NCI-H146 (cell line): Measurements from ENCODE around the gene COA1.
A peak's percentile ranks its signal among the peaks of the same experiment; 100 is the strongest.
"Not testable (repeated sequence)": the region's sequence is repeated elsewhere in the genome, so short reads cannot be mapped to it uniquely, and the experiment has no call there.

Experiments used
- DNase-seq: peaks from one replicate; lab custom pipeline; 2025; lab: John Stamatoyannopoulos, UW

Gene COA1

DNA sequence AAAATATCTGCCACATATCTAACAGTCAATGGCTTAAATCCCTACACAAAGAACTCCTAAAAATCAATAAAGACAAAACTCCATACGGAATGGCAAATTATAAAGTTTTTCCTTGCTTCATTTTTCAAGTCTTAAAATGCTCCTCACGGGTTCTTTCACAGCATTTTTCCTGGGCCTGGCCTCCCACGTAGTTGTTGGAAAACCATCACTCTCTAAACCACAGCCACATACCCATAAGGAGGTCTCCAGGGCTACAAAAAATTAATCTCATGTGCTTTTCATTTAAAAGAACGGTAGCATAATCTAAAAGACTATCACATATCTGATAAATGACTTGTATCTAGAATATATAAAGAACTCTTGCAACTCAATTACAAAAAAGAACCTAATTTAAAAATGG is 2.9 kb downstream of the COA1 start:
- no peak for DNase-seq

DNA sequence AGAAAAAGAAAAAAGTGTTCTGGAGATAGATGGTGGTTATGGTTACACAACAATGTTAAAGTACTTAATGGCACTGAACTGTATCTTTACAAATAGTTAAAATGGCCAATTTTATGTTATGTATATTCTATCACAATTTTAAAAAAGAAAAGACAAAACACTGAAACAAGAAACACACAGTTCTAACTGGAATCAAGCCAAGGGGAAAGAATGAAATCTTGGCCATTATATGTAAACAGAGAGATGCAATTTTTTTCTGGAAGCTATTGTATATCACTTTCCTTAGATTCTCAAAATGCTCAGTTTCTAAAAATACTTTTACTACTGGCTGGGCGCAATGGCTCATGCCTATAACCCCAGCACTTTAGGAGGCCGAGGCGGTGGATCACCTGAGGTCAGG is 4.1 kb downstream of the COA1 start:
- no peak for DNase-seq

DNA sequence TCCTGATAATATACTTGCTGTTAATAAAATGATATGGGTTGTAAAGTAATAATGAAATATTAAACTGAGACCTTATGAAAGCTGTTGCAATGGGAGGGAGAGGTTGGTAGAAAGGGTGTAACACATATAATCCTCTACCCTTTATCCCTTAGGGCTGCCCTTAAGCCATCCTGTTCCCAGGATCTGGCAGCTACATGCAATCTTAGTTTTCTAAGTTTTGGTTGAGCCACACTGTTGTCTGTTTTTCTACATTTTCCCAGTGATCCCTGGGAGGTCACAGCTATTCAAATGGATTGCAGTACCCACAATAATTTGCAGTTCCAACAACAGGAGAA is 6.3 kb downstream of the COA1 start:
- no peak for DNase-seq

DNA sequence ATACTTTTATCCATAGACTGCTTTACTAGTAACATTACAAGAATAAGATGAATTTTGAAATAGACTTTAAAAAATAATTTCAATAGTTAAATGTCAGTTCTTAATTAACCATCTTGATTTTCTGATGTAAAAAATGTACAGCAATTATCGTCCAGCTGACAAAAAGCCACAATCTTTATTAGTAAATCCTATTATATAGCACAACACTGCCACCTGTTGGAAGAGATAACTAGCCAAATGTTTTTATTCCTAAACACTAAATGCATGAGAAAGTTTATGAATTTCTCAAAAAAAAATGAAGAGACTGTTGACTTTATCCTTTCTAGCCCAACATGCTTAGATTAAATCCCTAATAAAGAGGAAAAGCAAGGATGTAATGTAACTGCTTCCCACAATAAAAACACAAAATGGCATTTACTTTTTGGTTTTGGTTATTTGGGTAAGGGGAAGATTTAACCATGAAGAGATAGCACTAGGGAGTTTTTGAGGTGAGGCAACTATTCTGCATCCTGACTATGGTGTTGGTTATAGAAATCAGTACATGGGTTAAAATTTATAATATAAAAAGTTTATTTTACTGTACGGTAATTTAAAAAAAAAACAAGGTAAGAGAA is 8.0 kb downstream of the COA1 start:
- DNase-seq = peak; percentile 36

DNA sequence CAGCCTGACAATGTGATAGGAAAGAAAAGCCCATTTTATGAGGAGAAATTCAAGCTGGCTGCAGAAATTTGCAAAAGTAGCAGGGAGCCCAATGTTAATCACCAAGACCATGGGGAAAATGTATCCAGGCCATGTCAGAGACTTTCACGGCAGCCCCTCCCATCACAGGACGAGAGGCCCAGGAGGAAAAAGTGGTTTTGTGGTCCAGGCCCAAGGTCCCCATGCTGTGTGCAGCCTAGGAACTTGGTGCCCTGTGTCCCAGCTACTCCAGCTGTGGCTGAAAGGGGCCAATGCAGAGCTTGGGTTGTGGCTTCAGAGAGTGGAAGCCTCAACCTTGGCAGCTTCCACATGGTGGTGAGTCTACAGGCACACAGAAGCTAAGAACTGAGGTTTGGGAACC is 12.7 kb downstream of the COA1 start:
- no peak for DNase-seq

DNA sequence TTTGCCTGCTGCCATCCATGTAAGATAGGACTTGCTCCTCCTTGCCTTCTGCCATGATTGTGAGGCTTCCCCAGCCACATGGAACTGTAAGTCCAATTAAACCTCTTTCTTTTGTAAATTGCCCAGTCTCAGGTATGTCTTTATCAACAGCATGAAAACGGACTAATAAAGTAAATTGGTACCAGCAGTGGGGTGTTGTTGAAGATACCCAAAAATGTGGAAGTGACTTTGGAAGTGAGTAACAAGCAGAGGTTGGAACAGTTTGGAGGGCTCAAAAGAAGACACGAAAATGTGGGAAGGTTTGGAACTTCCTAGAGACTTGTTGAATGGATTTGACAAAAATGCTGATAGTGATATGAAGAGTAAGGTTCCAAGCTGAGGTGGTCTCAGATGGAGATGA is 13.4 kb downstream of the COA1 start:
- DNase-seq = not testable (repeated sequence)

DNA sequence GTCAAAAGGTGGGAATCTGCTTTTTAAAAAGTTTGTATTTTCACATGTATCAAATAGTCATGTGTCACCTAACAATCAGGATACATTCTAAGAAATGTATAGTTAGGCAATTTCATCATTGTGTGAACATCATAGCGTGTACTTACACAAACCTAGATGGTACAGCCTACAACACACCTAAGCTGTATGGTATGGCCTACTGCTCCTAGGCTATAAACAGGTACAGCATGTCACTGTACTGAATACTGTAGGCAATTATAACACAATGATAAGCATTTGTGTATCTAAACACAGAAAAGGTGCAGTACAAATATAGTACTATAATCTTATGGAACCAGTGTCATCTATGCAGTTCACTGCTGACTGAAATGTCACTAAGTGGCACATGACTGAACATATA is 17.8 kb downstream of the COA1 start:
- no peak for DNase-seq

DNA sequence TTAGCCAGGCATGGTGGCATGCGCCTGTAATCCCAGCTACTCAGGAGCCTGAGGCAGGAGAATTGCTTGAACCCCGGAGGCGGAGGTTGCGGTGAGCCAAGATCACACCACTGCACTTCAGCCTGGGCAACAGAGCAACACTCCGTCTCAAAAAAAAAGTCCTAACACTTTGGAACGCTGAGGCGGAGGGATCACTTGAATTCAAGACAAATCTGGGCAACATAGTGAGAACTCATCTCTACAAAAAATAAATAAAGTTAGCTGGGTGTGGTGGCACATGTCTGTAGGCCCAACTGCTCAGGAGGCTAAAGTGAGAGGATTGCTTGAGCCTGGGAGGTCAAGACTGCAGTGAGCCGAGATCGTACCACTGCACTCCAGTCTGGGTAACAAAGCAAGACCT is 21.3 kb downstream of the COA1 start:
- DNase-seq = not testable (repeated sequence)

DNA sequence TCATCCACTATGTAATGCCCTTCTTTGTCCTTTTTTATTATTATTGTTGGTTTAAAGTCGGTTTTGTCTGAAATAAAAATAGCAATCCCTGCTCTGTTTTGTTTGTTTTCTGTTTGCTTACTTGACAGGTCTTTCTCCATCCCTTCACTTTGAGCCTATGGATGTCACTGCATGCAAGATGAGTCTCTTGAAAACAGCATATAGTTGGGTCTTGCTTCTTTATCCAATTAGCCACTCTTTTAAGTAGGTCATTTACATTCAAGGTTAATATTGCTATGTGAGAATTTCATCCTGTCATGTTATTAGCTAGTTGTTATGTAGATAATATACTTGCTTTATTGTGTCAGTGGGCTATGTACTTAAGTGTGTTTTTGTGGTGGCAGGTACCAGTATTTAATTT is 25.8 kb downstream of the COA1 start:
- DNase-seq = no peak

DNA sequence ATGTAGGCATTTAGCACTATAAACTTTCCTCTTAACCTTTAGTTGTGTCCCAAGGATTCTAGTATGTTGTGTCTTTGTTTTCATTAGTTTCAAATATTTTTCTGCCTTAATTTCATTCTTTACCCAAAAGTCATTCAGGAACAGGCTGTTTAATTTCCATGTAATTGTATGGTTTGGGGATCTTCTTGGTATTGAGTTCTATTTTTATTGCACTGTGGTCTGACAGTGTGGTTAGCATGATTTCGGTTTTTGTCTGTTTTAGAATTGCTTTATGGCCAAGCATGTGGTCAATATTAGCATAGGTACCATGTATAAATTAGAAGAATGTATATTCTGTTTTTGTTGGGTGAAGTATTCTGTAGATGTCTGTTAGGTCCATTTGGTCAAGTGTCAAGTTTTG is 26.3 kb downstream of the COA1 start:
- no peak for DNase-seq

DNA sequence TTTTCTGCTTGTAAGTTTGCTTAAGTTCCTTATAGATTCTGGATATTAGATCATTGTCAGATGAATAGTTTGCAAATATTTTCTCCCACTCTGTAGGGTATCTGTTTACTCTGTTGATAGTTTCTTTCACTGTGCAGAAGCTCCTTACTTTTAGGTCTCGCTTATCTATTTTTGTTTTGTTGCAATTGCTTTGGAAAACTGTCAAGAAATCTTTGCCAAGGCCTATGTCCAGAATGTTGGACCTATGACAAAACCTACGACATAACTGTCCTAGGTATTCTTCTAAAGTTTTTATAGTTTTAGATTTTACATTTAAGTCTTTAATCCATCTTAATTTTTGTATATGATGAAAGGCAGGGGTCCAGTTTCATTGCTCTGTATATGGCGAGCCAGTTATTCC is 27.4 kb downstream of the COA1 start:
- DNase-seq = no peak

DNA sequence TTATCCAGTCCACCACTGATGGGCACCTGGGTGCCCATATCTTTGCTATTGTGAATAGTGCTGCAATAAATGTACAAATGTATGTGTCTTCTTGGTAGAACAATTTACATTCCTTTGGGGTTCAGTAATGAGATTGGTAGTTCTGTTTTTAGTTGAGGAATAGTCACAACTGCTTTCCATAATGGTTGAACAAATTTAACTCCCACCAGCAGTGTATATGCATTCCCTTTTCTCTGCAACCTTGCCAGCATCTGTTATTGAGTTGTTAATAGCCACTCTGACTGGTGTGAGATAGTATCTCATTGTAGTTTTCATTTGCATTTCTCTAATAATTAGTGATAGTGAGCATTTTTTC is 27.8 kb downstream of the COA1 start:
- no peak for DNase-seq

DNA sequence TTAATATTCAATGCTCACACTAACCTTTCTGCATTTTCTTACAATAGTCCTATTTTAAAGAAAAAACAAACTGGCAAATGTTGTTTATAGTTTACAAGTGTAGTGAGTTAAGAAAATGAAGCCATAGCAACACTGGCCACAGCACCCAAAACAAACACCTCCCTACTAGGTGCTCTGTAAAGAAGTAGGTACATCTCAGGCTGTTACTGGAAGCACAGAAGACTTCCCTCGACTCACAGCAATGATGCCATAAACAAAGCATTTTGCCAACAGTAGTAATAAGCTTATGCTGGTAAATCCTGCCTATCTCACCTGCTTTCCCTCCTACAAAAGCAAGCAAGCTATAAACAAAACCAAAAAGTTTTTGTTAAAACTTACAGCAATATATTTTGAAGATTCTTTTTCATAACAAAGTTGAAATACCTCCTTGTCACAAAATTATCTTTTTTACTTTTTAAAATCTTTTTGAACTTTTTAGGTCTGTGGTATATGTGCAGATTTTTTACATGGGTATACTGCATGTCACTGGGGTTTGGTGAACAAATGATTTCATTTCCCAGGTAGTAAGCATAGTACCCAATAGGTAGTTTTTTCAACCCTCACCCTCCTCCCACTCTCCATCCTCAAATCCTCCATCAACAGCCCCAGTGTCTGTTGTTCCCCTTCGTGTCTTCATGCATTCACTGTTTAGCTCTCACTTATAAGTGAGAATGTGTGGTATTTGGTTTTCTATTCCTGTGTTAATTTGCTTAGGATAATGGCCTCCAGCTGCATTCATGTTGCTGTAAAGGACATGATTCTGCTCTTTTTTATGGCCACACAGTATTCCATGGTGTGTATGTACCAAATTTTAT is 28.4 kb downstream of the COA1 start:
- DNase-seq = no peak

DNA sequence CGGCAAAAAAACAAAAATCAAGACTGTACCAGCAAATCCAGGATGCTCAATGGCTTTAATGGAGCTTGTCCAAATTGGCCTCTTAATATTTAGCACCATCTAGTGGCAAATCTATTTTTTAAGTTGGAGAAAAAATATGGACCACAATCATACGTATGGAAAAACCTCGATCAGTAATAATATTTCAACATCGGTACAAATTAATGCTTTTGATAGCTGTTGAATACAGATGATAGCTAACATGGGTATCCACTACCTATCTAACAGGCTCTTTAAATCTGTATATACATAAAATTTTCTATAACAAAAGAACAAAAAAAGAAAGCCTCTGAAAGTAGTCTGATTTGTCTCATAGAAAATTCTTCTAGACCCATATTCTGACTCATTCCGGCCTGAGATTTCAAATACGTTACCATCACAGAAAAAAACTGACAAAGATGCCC is 29.2 kb downstream of the COA1 start:
- peak; percentile 36 for DNase-seq

DNA sequence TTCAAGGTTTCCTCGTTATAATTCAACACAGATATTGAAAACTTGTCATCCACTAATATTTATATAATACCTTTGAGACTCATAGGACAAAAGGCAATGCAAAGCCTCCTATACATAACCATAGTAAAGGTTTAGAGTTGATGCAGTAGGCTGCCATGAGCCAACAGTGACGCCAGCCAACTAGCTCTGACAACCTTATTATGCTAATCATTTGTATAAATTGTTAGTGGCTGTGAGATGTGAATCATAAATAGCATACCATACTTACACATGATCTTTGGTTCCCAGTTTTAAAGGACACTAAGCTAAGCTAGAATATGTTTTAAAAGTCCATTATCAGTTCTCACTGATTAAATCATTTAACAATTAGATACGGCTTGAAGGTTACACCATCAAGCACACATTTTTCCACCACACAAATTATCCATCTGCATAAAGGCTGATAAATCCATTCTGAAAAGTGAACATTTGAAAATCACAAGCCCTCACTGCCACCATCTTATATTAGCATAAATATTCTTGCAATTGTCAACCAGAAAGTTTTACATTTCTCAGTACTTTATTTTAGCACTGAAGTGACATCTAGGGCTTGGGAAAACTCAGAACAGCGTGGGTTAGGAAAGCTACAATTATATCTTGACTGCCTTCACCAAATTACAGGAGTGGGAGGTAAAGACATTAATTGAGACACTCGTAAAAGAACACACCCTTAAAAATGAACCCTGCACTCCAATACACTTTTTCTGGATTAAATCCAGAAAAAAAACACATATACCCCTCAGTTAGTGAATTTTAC is 30.7 kb downstream of the COA1 start:
- DNase-seq = no peak

DNA sequence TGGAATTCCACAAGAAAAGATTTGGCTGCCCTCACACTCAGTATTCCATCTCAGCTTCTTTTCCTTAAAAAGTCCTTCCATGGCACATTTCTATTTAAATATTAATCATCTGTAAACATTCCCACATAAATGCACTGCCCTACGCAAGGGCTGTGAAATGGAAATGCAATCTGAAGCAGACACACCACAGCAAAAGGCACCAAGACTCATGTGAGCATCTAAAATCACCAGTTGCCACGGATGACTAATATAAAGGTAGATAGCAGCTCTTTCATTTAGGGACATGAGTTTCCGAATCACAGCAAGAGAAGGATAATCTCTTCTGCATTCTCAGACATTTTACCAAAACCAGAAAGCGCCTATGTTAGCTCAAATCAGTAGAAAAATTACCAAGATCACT is 31.6 kb downstream of the COA1 start:
- no peak for DNase-seq

DNA sequence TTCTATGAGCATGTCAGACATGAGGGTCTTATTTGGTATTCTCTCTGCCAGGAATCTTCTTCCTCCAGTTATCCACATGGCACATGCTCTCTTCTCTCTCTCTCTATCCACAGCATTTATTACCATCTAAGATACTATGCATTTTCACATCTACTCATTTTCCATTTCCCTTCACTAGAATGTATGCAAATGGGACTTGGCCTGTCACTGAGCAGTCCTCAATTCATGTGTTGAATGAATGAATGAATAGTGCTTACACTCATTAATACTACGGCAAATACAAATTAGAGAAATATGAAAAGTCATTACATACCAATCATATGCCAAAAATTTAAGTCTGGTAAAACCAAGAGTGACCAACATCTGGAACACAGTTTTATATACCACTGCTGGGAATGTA is 34.0 kb downstream of the COA1 start:
- no peak for DNase-seq

DNA sequence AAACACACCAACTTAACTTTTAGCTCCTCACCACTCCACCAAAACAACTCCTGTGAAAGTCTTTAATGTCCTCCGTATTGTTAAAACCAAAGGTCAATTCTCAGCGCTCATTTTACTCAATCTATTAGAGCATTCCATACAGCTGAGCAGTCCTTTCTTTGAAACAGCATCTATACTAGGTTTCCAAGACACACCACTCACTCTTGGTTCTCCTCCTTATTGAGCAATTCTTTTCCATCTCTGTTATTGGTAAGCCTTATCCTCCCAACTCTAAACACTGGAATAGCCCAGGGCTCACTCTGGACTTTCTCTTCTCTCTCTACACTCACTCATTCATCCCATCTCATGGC is 34.9 kb downstream of the COA1 start:
- no peak for DNase-seq

DNA sequence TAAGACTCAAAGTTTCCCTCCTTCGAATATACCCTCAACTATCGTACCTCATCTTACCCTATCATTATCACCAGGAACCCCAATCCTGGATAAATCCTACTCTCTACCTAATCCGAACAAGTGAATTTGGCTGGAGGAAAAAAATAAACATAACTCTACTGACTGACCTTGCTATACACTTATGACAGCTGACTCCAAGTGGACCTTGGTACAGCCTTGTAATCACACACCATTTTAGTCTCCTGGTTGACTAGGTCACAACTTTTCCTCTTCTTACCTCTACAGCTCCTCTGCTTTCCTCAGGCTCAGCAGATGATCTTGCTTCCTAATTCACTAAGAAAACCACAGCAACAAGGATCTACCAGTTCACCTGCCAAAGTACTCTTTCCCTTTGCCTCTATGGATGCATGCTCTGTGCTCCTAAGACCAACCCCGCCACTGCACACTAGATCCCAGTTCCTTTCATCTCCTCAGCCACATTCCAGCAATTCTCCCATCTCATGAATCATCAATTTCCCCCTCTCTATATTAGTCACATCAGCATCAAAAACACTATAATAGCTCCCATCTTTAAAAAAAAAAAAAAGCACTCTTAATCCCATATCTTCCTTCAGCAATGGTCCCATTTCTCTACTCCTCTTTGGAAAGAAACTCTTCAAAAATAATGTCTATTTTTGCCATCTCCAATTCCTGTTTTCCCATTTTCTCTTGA is 35.5 kb downstream of the COA1 start:
- no peak for DNase-seq

DNA sequence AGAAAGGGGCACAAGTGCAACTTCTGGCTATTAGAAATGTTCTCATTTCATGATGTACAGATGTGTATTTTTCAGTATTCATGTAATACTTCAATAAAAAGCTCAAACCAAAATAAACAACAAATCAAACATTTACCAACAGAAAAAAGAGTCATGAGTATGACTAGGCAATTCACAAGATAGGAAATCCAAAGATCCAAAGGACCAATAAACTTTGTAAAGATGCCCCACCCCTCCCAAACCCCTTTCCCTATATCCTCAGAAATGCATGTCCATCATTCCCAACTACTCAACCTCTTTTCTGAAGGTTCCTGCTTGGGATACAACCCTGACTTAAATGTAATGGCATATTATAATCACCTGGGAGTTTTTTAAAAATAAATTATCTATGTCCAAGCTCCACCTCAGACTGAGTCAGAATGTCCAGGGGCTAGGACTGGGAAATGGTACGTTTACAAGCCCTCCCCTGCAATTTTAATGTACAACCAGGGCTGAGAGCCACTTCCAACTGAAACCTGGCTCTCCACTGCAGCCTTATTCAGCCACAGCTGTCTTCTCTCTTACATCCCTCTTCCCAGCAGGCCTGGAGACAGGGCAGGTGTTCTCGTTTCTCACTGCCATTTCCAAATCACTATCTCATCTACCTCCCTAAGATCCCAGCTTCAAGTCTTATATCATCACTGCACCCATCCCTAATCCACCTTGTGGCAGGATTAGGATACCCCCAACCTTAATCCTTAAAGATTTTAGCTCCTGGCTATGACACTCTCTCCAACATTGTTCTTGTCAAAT is 36.5 kb downstream of the COA1 start:
- DNase-seq = no peak

DNA sequence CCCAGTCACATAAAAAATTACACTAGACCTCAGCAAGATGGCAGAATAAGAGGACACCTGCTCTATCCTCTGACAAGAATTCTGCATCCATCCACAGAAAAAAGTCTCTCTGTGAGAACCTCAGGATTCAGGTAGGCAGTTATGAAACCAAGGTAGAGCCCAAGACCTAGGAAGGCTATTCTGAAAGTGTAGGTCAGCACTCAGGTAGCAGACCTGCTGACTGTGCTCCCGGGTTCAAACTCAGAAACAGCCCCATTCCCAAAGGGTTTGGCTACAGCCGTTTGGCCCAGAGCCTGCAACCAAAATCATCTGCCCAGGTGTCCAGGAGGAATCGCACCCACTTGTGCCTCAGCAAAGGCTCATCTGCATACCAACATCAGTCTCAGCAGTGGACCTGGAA is 37.7 kb downstream of the COA1 start:
- no peak for DNase-seq

DNA sequence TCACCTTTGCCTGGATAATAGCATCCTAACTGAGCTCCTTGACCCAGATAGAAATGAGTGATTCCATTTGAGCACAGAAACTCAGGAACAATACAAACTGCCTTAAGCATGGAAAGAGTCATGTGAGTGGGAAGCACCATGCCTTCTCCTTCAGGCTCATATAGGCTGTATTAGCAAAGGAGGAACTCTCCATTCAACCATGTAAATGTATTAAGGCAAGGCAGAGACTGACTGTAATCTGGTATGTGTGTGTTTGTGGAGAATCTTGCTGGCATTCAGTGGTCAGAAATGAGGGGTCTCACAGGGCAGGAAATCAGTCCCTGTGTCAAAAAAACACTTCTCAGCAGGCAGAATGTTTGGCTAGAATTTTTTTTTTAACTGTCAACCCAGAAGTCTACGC is 40.2 kb downstream of the COA1 start:
- no peak for DNase-seq
